Omental fat pad (tissue), 4 donors: ENCODE measurements around the gene KRT222. TPM values are rescaled to one million over a fixed set of nuclear protein-coding genes. Genes with fewer than 3 reads are reported as not detected.
A peak's percentile ranks its signal among the peaks of the same experiment; 100 is the strongest.

Experiments
- ATAC-seq: fragments of 150-250 bp; one replicate; pipeline ENCODE4 v1.9.1; 2016; ENCODE audit warnings: mild to moderate bottlenecking, moderate library complexity; ENCODE audit not compliant: low FRiP score
- DNase-seq: peaks from one replicate; pipeline ENCODE4 v3.0.0-alpha.2; 2019; ENCODE audit warnings: low spot score
- total RNA-seq, 4 donors: library from RNA; depleted of rRNA; stranded (reverse); fragments of >200 nt; gene quantifications; one replicate each; pipeline ENCODE4 v1.1.0, GENCODE V29; 2016
- TF ChIP-seq, protein P1 (sequence below), 3 donors: fragments of 450-650 bp; IDR thresholded peaks; one replicate each; pipeline ENCODE4 v1.5.1; 2016 to 2017; ENCODE audit warnings: antibody characterized with exemption in 3 of 3, mild to moderate bottlenecking in 3 of 3, moderate library complexity in 2 of 3

KRT222 gene
- total RNA-seq, 4 donors from 2014 or later = 2.0 to 11.5 (median 3.5) TPM; not detected in 1

DNA sequence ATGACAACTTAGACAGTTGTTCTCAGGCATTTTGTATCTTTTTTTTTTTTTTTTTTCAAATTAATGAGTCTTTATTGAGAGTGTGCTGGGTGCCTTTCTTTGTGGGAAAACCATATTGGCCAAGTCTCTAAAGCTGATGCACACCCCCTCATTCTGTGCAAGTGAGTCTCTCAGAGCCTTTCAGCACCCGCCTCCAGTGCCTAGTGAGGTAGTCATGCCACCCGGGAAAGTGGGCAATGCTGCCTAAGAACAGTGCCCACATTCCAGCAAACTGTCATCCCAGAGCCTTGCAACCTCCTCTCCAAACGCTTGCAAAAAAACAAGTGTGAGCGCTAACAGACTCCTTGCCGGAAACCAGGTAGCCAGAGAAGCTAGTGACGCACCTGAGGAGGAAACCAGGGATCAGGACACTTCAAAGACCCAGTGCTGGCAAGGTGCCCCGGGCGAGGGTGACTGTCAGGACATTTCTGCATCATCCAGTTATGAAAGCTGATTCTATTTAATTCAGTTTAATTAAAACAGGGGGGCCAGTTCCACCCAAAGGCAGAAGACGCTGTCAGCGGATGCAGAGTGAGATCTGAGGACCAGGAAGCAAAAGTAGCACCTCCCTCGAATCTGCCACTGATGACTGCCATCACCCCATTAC, 52.3 kb downstream of the KRT222 start:
- ATAC-seq (no peak), DNase-seq (no peak)
- TF ChIP-seq, protein P1, sequence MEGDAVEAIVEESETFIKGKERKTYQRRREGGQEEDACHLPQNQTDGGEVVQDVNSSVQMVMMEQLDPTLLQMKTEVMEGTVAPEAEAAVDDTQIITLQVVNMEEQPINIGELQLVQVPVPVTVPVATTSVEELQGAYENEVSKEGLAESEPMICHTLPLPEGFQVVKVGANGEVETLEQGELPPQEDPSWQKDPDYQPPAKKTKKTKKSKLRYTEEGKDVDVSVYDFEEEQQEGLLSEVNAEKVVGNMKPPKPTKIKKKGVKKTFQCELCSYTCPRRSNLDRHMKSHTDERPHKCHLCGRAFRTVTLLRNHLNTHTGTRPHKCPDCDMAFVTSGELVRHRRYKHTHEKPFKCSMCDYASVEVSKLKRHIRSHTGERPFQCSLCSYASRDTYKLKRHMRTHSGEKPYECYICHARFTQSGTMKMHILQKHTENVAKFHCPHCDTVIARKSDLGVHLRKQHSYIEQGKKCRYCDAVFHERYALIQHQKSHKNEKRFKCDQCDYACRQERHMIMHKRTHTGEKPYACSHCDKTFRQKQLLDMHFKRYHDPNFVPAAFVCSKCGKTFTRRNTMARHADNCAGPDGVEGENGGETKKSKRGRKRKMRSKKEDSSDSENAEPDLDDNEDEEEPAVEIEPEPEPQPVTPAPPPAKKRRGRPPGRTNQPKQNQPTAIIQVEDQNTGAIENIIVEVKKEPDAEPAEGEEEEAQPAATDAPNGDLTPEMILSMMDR (IDR thresholded peaks at IDR 0.05) = no peak

DNA sequence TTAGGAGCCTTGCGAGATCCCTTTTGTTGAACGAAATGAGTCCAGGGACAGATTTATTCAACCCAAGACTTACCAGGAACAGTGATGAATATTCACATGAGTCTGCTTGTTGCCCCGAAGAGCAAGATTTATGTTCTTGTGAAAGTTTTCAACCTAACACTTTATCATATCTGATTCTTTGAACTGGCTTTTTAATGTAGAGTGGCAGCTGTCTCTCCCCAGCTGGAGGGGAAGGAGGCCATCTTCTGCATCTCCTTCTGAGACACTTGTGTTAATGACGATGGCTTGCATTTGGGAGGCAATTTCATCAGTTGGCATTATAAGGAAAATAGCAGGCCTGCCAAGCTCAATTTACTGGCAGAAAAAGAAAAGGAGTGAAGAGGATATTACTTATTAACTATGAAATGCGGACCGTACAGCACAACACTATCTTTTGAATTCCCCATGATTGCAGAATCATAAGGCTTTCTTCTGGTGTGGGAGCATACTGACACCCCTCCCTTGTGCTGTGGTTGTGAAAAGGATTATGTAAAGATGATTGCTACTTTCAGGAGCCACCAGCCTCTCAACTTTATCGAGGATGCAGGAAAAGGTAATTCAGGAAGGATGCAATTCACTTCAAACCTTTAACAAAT, 53.0 kb downstream of the KRT222 start:
- DNase-seq = no peak
- TF ChIP-seq, protein P1 (IDR thresholded peaks at IDR 0.05) = no peak
- ATAC-seq = peak; percentile 68

DNA sequence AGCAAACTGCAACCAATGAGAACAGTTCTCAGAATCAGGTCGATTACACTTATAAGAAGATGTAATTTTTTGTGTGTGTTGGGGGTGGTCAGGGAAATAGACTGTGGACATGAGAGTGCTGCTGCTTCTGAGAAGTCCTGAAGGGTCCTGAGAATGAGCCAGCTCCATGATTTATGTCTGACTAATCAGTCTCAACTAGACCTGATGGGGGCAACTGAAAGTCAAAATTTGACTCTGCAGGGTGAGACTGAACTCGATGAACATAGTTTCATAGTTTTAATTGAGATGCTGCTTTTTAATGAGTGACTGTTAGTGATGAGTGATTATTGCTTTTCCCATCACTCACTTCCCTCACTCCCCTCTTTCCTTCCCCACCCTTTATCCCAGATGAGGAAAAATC, 54.6 kb downstream of the KRT222 start:
- no peak for ATAC-seq
- no peak for DNase-seq
- TF ChIP-seq, protein P1 (IDR thresholded peaks at IDR 0.05) = no peak

GRCh38 chr17:40608061-40608581, 56.9 kb downstream of the KRT222 start:
- TF ChIP-seq, protein P1 (IDR thresholded peaks at IDR 0.05) = no peak
- no peak for DNase-seq
- no peak for ATAC-seq

- DNase-seq = no peak
- no peak for ATAC-seq
- TF ChIP-seq, protein P1 (IDR thresholded peaks at IDR 0.05) = no peak
These were observed 57.3 kb downstream of the KRT222 start for GRCh38 chr17:40607641-40608040.

- DNase-seq (no peak), ATAC-seq (no peak)
- TF ChIP-seq, protein P1 (IDR thresholded peaks at IDR 0.05) = no peak
These were observed 58.2 kb downstream of the KRT222 start for GRCh38 chr17:40606548-40607353.
